ENCODE data around the gene POGLUT3.

Gene POGLUT3

DNA sequence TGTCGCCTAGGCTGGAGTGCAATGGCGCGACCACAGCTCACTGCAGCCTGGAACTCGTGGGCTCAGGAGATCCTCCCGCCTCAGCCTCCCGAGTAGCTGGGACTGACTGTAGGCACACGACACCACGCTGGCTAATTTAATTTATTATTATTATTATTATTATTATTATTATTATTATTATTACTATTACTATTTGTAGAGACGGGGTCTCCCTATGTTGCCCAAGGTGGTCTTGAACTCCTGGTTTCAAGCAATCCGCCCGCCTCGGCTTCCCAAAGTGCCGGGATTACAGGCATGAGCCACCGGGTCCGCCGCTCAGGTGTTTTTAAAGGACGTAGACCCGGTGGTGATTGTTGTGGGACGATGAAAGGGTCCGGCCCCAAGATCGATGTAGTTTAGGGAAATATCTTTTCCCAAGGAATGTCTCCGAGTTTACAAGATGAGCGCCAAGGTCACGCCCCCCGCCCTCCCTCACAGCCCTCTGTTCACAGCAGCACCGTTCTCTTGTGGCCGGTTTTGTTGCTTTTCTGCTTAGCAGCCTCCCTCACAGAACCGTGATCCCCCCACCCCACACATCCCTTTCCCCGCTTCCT is 728 bp upstream of the POGLUT3 start:
- DNase-seq, result no peak

DNA sequence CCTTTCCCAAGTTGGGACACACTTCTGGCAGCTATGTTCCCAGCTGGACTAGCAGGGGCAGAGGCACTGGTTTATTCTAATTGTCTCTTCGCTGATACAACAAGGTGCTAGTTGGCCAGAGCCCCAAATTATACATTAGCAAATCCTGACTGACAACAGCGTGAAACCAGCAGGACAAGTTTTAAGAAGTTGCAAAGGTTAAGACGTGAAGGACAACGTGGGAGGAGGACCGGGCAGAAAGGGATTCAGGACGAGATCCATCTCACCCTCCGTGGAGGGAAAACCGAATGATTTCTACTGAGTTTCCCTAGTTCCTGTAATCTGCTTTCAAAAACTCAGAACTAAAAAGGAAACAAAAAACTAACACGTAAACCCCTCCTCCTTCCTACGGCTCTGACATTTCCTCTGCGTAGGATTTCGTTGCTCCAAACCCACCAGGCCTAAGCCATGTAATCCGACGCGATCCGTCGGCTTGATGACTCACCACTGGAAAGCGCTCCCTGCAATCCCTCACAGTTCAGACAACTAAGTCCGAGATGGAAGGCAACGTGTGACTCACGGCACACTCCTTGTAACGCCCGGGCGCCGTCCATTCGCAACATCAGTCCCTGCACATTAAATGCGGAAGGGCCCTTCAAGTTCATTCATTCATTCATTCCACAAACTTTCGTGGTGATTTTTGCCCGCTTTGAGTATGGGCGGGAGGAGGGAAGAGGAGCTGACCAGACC is 703 bp downstream of the POGLUT3 start:
- peak; percentile 99 for DNase-seq

DNA sequence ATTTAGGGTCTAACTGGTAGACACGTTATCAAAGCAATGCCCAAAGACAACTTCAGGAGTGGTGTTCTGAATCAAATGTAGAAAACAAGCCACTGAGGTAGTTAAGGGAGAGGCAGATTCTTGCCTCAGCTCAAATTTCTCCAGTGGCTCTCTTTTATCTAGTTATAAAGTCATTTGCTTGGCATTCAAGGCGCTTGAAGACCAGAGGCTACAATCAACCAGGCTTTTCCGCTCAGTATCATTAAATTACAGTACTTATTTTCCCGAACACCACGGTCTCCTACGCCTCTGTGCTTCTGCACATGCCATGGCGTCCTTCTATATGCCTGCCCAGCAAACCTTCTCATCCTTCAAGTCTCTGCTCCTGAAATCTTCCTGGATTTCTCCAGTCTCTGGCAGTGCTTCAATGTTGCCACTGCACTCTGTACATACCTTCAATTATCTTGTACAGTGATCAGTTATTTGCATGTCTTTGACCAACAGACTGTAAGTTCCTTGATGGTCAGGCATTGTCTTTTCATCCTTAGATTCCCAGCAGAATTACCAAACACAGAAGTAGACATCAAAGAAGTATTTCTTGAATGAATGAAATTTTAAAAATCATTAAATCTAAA is 1.4 kb downstream of the POGLUT3 start:
- DNase-seq, result no peak

DNA sequence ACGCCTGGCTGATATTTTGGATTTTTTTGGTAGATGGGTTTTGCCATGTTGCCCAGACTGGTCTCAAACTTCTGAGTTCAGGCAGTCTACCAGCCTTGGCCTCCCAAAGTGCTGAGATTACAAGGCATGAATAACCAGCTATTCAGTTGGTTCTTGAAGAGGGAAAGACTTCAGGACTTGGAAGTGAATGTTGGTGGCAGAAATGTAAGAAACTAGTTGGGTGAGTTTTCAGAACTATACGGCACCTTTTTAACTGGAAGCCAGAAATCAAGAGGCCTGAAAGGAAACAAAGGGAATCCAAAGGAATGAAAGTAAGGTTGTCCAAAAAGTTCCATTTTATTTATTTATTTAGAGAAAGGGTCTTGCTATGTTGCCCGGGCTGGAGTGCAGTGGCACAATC is 2.9 kb downstream of the POGLUT3 start:
- DNase-seq, result no peak

DNA sequence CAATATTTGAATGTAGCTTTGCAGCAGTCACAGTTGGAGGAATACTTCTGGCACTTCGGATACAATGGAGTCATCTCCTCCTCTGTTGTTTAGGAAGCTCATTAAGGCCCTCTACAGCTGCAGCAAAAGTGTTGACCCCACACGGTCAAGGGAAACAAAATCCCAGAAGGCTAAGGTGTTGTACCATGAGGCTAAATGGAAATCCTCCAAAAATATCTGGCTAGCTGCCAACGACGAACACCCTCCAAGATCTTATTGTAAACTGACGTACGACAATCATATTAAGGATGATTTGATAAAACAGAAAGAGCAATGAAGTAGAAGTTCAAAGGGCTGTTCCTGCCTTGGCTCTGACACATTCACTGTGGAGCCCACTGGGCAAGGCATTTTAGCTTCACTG is 4.0 kb downstream of the POGLUT3 start:
- DNase-seq, result no peak

DNA sequence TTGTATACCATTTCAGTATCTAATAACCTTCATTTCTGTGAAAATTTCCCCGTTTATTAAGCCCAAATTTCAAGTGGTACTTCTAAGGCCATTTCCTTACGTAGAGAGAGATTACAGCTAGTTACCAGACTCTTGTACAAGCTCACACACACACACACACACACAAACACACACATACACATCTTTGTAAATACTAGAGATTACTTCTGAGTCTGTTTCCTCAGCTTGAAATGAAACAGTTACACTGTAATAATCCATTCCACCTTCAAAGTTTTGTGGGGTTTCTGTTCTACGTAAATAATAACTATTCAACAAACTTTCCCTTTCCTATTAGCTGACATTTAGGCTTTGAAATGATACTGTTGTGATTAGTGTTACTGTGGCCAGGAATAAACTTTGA is 6.2 kb downstream of the POGLUT3 start:
- no peak for DNase-seq

DNA sequence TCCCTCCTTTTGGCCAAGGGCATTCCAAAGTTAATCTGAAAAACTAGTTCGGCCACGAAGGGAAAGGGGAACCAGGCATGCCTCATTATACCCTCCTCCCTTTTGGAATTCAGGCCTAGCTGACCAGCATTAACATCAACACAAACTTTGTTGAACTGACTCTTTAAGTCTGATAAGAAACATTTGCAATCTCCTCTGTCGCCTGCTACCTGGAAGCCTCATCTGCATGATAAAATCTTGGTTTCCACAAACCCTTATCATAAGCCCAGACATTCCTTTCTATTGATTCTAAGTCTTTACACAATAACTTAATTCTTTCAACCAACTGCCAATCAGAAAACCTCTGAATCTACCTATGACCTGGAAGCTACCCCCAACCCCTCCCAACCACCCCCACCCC is 11.4 kb downstream of the POGLUT3 start:
- DNase-seq, result no peak

DNA sequence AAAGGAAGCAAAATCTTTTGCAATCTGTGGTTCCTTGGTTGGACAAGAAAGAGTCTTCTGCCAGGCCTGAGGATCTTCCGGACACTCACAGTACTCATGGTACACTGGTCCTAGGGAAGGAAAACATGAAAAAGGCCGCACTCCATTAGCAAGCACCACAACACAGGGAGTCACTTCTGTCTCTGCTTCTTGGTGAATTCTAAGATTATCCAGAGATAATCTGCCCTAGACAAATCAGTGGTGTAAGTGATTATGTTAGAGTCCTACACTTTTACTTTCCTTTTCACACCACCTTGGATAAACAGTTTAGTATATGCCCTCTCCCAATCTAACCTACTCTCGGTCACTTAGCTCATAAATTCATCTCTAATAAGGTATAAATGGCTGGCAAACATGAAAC is 11.9 kb downstream of the POGLUT3 start:
- no peak for DNase-seq

DNA sequence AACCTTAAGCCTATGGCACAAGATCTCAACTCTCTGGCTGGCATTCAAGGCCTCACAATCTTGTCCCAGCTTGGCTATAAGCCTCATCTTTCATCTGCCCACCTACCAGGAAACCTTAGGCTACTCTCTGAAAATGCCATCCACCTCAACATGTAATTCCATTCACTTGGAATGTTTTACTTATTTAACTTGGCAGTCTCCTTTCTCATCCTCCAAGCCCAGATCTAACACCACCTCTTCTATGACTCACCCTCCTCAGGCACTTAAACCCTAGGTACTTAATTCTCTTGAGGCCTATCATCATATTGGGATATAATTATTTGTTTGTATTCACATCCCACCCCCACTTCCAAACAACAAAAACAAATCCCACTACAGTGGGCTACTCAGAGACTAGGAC is 15.0 kb downstream of the POGLUT3 start:
- DNase-seq, result no peak

DNA sequence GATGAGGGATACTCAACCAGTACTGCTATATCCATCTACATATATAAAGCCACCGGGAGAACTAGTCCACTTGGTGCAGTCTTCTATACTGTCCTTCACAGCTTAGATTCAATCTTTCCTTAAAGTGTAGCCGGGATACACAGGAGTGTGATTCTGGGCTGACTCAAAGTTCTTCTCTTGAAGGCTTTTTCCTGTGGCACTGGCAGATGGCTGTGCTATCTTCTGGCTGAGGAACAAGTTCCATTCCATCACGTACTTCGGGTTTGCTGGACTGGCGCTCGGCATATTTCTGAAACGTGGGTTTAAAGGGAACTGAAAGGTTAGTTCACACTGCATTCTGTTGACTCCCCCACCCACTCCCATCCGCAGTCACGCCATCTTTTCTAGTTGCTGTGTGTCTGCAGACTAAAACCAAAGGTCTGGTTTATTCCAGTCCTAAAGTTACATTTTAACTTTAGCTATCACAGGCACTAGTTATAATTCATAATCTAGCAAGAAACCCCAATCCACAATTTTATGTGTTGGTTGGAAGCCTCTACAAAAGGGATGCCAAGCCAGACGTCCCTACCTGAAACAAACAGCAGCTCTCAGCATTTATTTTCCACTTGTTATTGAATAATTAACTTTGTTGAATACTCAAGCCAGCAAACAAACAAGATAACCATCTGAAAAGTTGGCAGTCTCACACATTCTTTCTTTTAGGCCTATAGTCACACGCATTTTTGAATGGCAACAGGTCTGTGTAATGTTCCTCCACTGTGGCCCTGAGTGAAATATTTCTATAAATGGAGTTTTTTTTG is 23.3 kb downstream of the POGLUT3 start:
- no peak for DNase-seq

DNA sequence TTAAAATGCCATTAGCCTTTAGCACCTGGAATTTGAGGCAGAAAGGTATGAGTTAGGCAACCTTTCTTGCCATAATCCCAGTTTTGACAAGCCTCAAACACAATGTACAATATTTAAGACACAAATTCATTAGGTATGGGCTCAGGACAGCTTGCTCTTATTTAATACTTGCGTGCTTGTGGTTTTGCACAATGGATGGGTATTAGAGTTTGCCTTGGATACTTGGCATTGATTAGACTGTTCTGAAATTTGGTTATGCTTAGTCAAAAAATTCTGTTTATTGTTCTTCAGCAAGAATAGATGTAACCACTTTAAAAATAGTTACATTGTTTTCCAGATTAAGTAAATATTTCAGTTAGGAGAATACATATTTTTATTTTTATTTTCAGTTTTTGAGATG is 25.5 kb downstream of the POGLUT3 start:
- no peak for DNase-seq

DNA sequence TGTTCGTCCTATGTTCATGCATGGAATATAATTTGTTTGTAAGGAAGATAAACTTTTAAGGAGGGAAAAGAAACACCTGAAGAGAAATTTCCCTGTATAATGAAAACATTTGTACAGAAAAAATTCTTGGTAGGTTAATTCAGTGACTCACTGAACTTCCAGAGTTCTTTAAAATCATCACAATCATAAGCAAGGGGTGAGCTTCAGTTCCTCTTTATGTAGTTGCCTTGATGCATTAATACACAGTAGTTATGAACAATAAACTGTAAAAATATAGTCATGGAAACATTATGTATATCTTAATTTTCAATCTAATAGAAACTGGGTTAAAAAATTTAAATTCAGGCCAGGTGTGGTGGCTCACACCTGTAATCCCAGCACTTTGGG is 29.7 kb downstream of the POGLUT3 start:
- DNase-seq, result no peak

DNA sequence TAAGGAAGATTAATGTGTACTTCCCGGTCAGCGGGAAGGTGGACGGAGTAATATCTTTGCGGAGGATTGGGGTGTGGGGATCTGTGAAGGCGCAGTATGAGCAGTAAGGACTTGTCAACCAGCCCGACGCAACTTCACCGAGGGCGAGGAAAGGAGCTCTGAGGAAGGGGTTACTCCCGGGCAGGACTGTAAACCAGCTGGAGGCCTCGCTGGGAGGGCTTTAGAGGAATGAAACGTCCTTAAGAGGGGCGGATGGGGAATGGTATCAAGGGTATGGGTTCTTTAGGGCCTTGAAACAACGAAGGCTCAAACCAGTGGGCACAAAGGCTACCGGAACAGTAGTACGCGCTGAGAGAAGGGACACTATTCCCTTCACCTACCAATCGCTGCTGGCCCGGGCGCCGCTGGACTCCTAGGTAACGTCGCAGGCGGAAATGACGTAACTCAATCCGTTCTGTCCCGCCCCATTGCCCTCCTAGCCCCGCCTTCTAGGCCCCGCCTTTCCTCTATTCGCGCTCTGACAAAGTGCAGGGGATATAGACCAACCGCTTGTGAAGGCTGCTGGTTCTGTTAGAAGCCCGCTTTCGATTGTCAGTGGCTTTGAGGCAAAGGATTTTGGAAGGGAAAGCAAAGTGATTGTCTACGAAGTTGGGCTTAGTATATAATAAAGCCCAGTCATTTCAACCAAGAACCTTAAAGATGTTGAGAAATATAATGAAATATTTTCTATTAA is 30.9 kb downstream of the POGLUT3 start, which contains the start of gene C11orf65:
Gene C11orf65 (minus strand): TSS at position 439 of the 733 bp plus-strand sequence. CDS start 5,970 bp downstream, outside the sequence.
- DNase-seq, result peak; percentile 97

DNA sequence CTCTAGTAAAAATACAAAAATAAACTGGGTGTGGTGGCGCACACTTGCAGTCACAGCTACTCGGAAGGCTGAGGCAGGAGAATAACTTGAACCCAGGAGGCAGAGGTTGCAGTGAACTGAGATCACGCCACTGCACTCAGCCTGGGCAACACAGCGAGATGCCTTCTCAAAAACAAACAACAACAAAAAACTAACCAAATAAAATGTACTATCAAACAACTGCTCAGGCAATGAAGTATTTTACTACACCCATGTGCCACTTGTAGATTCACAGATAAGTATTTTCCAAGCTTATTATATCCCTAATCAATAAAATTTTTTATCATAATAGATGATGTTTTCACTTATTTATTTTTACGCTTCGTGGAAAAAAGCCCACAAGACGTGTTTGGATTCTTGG is 31.8 kb downstream of the POGLUT3 start:
- DNase-seq, result no peak

DNA sequence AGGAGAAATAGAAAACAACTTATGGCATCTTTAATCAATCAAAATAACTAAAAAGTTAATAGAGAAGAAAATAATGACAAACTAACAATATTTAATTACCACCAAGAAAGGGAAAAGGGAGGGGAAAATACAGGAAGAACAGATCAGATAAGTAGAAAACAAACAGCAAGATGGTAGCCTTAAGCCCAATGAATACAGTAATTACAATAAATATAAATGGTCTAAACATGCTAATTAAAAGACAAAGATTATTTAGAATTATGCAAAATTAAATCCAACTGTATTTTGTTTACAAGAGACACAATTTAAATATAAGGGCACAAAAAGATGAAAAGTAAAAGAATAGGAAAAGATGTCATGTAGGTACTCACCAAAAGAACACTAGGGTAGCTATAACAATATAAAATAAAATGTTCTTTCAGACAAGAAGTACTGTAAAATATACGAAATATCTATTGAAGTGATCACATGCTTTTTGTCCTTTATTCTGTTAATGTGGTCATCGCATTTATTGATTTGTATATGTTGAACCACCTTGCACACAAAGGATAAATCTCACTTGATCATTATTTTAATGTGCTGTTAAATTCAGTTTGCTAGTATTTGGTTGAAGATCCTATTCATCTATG is 44.9 kb downstream of the POGLUT3 start:
- DNase-seq, result no peak

Data from HCEC 1CT (cell line).